ENCODE measurements around the gene SLC22A5.

GRCh38 chr5:132380741-132381140, 11.2 kb downstream of the SLC22A5 start:
- TF ChIP-seq CTCF (IDR thresholded peaks at IDR 0.05; ENCODE audit: borderline replicate concordance, extremely low read depth, low read length, poor library complexity, severe bottlenecking) (no peak), EZH2 (IDR thresholded peaks at IDR 0.05; ENCODE audit: borderline replicate concordance, low read depth, low read length, severe bottlenecking) (no peak)
